ENCODE data around the gene PPIL4. TPM values are rescaled to one million over a fixed set of nuclear protein-coding genes. Genes with fewer than 3 reads are reported as not detected.

PPIL4 gene
- total RNA-seq, 4 donors from 2014 or later, result 21.3 to 38.3 (median 31.4) TPM

DNA sequence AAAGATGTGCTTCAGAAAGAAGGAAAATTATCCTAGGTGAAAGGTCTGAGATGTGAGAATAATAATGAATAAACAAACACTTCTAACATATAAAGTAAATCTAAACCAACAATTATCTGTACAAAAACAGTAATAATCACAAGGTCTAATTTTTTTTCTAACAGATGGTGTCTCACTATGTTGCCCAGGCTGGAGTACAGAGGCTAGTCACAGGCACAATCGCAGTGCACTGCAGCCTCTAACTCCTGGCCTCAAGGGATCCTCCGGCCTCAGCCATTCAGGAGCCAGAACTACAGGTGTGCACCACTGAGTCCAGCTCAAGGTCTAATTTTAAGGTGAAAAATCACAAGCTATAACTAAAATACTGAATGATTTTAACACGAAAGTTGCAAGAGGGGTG is 44.1 kb downstream of the PPIL4 start:
- TF ChIP-seq, protein P1, sequence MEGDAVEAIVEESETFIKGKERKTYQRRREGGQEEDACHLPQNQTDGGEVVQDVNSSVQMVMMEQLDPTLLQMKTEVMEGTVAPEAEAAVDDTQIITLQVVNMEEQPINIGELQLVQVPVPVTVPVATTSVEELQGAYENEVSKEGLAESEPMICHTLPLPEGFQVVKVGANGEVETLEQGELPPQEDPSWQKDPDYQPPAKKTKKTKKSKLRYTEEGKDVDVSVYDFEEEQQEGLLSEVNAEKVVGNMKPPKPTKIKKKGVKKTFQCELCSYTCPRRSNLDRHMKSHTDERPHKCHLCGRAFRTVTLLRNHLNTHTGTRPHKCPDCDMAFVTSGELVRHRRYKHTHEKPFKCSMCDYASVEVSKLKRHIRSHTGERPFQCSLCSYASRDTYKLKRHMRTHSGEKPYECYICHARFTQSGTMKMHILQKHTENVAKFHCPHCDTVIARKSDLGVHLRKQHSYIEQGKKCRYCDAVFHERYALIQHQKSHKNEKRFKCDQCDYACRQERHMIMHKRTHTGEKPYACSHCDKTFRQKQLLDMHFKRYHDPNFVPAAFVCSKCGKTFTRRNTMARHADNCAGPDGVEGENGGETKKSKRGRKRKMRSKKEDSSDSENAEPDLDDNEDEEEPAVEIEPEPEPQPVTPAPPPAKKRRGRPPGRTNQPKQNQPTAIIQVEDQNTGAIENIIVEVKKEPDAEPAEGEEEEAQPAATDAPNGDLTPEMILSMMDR (IDR thresholded peaks at IDR 0.05; ENCODE audit: low read depth), result no peak

DNA sequence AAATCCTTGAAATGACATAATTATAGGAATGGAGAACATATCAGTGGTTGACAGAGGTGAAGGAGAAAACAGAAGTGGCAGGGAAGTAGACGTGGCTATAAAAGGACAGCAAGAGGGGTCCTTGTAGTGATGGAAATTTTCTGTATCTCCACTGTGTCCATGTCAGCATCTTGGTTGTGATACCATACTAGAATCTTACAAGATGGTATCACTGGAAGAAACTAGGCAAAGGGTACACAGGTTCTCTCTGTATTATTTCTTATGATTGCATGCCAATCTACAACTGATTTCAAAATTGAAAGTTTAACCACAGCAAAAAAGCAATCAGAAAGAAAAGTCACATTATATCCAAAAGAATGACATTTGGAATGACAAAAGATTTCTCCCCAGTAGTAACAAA is 44.6 kb downstream of the PPIL4 start:
- TF ChIP-seq, protein P1 (IDR thresholded peaks at IDR 0.05; ENCODE audit: low read depth), result no peak

DNA sequence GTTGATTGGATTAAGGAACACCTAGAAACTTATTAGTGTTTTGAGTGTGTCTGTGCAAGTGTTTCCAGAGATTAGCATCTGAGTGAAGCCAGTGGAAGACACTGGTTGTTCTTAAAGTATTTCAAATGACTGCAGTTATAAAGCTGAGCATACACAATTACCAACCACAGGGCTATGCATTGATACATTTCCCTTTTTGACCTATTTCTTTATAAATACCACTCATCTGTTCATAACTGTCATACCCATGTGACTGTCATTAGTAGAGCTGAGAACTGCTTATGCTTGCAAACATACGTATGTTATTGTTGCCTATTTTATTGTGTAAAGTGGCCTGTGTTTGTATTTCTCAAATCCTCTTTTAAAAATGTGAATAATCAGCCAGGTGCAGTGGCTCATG is 45.7 kb downstream of the PPIL4 start:
- TF ChIP-seq, protein P1 (IDR thresholded peaks at IDR 0.05; ENCODE audit: low read depth), result no peak

DNA sequence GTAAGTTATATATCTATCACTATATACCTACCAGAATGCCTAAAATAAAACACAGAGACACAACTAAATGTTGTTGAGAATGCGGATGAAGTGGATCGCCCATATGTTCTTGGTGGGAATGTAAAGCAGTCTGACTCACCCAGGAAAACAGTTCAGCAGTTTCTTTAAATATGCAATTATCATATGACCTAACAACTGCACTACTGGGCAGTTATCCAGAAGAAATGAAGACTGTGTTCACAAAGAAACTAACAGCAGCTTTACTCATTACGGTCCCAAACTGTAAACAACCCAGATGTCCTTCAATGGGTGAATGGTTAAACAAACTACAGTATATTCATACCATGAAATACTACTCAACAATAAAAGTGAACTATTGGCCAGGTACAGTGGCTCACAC is 46.8 kb downstream of the PPIL4 start:
- TF ChIP-seq, protein P1 (IDR thresholded peaks at IDR 0.05; ENCODE audit: low read depth), result no peak

DNA sequence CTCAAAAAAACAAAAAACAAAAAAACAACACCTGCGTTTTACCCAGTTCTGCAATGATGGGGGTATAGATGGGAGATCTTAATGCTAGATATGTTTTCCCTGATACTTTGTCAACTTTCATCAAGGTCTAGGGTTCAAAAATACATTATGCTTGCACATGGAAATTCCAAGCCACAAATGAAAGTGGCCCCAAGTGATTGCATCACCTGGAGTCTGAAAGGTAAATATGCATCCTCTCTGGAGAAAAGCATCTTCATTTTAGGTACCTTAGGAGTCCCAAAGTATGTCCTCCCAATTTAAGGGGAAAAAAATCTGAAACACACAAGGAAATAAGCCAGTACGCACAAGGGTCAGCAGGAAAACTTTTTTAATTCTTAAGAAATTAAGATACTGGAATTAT is 48.5 kb downstream of the PPIL4 start:
- TF ChIP-seq, protein P1 (IDR thresholded peaks at IDR 0.05; ENCODE audit: low read depth), result no peak

DNA sequence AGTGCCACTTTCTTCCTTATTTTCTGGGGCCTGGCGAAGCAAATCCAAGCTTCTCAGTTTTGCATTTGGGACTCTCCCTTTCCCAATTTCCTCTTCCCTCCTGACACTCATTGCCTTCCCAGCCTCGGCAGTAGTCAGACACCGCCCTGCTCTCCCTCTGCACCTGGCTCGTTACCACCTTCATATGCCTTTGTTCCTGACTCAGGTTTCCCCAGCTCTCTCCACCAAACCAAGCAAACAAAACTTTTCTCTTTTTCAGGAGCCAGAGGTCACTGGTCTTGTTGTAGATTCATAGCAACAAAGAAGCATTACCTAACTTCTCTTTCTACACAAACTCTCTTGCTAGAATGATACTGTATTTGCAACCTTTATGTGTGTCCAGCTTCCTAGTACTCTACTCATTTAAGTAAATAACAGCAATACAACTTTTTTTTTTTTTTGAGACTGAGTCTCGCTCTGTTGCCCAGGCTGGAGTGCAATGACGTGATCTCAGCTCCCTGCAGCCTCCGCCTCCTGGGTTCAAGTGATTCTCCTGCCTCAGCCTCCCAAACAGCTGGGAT is 52.0 kb downstream of the PPIL4 start:
- TF ChIP-seq, protein P1 (IDR thresholded peaks at IDR 0.05; ENCODE audit: low read depth), result no peak

DNA sequence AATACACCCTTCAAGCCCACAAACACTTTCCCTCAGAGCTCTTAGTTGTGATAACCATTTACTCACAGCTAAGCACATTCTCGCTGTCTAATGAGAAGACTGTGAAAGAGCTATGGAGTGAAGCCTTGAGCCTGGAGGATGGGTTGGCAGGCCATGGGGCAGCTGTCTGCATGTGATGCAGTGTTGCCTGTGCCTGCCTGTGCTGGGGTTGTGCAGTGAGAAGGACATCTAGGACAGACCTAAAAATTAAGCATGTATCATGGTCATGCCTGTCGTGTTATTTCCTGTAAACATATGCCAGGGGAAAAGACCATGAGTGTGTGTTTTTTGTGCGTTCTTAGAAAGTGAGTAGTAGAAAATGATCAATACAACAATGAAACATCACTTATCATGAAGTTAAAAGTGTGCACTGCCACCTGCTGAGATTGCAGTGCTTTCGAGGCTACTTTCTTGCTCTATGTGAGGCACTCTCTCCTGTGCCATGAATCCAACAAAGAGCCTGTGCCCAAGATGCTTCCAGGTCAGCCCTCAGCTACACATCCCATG is 53.0 kb downstream of the PPIL4 start:
- TF ChIP-seq, protein P1 (IDR thresholded peaks at IDR 0.05; ENCODE audit: low read depth), result no peak
